ENCODE results near the gene RASSF8.

The RASSF8 gene

DNA sequence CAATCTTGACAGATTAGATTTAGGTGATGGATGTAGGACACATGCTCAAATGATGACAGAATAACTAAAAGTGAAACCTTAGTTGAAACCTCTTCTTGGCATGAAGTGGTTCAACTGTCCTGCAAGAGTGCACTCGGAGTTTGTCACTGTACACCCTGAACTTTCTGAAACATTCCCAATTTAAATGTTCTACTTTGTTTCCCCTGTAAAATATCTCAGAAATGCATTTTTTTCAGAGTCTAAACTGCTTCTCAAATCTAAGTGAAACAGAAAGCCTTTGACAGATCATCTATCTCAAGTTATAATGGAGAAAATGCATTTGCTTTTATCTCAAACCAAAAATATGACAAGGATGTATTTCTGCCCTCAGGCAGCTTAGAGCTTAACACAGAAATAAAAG is 100.3 kb downstream of the RASSF8 start:
- H3K36me3 ChIP-seq (ENCODE audit: low read length), result no peaks in the 10 kb centered on the region
- H3K27ac ChIP-seq (ENCODE audit: low read depth, low read length), result no peak overlapping the region
- no peaks in the 10 kb centered on the region for H3K27me3 ChIP-seq (ENCODE audit: low read length)
- no peaks in the 10 kb centered on the region for H3K79me2 ChIP-seq (ENCODE audit: insufficient read depth, low read length)
- H3K9me2 ChIP-seq (replicated peaks; ENCODE audit: insufficient read depth, low read length), result no peaks in the 10 kb centered on the region
- no peaks in the 10 kb centered on the region for H4K20me1 ChIP-seq (ENCODE audit: low read depth, low read length)
- H3K9ac ChIP-seq (ENCODE audit: low read length), result no peak overlapping the region
- H2AFZ ChIP-seq (ENCODE audit: low read depth, low read length, severe bottlenecking), result no peak overlapping the region
- no peak overlapping the region for H3K4me3 ChIP-seq (ENCODE audit: insufficient read depth, low read length, poor library complexity, severe bottlenecking)
- no peaks in the 10 kb centered on the region for H3K9me3 ChIP-seq (ENCODE audit: insufficient read depth, low read length)
- no peak for TF ChIP-seq EZH2phosphoT487 (conservative IDR thresholded peaks at IDR 0.05; ENCODE audit: low read length)
- TF ChIP-seq, protein P1, sequence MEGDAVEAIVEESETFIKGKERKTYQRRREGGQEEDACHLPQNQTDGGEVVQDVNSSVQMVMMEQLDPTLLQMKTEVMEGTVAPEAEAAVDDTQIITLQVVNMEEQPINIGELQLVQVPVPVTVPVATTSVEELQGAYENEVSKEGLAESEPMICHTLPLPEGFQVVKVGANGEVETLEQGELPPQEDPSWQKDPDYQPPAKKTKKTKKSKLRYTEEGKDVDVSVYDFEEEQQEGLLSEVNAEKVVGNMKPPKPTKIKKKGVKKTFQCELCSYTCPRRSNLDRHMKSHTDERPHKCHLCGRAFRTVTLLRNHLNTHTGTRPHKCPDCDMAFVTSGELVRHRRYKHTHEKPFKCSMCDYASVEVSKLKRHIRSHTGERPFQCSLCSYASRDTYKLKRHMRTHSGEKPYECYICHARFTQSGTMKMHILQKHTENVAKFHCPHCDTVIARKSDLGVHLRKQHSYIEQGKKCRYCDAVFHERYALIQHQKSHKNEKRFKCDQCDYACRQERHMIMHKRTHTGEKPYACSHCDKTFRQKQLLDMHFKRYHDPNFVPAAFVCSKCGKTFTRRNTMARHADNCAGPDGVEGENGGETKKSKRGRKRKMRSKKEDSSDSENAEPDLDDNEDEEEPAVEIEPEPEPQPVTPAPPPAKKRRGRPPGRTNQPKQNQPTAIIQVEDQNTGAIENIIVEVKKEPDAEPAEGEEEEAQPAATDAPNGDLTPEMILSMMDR (IDR thresholded peaks at IDR 0.05; ENCODE audit: insufficient read depth, low read length, poor library complexity, severe bottlenecking), result no peak
- H3K4me2 ChIP-seq (ENCODE audit: low read depth, low read length, poor library complexity, severe bottlenecking), result no peak overlapping the region
- H3F3A ChIP-seq (ENCODE audit: insufficient read depth), result no peaks in the 10 kb centered on the region

DNA sequence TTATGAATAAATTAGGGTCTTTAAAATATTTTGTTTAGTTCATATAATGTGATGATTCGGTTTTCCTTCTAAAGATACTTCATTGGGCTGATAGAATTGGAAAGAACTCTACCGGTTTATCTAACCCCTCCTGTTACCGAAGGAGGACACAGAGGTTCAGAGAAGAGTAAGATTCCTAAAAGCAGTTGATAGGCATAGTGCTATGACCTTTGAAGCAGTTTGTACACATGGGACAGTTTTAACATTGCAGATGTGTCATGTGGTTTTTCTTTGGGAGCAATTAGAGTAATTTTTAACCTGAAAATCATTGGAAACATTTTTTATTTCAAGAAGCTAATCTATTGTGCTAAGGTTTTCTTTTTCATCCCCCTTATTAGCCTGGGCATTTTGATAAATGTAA is 103.5 kb downstream of the RASSF8 start:
- Histone ChIP-seq H3K9me2 (replicated peaks; ENCODE audit: insufficient read depth, low read length) (no peaks in the 10 kb centered on the region), H3K79me2 (ENCODE audit: insufficient read depth, low read length) (no peaks in the 10 kb centered on the region), H4K20me1 (ENCODE audit: low read depth, low read length) (no peaks in the 10 kb centered on the region)

DNA sequence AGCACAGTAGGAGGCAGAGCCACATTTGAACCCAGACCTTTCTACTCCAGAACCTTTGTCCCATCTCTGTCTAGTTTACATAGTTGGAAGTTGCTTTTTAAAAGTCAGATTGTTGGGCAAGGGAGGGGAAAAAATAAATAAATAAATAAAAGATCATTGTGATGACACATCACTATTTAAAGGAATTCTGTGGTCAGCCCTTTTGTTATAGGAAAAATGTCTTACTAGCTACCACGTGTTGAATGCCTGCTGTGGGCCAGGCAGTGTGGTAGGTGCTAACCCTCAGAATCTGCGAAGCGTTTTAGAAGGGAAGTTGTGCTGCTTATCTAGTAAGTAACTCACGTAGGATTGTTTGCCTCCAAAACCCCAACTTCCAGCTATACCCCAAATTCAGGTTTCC is 104.1 kb downstream of the RASSF8 start:
- no peaks in the 10 kb centered on the region for H3K79me2 ChIP-seq (ENCODE audit: insufficient read depth, low read length)
- no peak overlapping the region for H3K27ac ChIP-seq (ENCODE audit: low read depth, low read length)

More for the DNA sequence above, 103.5 kb downstream of the RASSF8 start:
- TF ChIP-seq, protein P1 (IDR thresholded peaks at IDR 0.05; ENCODE audit: insufficient read depth, low read length, poor library complexity, severe bottlenecking), result no peak
- no peak for TF ChIP-seq EZH2phosphoT487 (conservative IDR thresholded peaks at IDR 0.05; ENCODE audit: low read length)
- Histone ChIP-seq H3K4me3 (ENCODE audit: insufficient read depth, low read length, poor library complexity, severe bottlenecking) (no peak overlapping the region), H3K4me2 (ENCODE audit: low read depth, low read length, poor library complexity, severe bottlenecking) (no peak overlapping the region), H3F3A (ENCODE audit: insufficient read depth) (no peaks in the 10 kb centered on the region), H3K27ac (ENCODE audit: low read depth, low read length) (no peak overlapping the region), H3K27me3 (ENCODE audit: low read length) (no peaks in the 10 kb centered on the region), H3K9ac (ENCODE audit: low read length) (no peak overlapping the region), H3K36me3 (ENCODE audit: low read length) (no peaks in the 10 kb centered on the region), H2AFZ (ENCODE audit: low read depth, low read length, severe bottlenecking) (no peak overlapping the region), H3K9me3 (ENCODE audit: insufficient read depth, low read length) (no peaks in the 10 kb centered on the region)

More for the DNA sequence above, 104.1 kb downstream of the RASSF8 start:
- no peak for TF ChIP-seq EZH2phosphoT487 (conservative IDR thresholded peaks at IDR 0.05; ENCODE audit: low read length)
- TF ChIP-seq, protein P1 (IDR thresholded peaks at IDR 0.05; ENCODE audit: insufficient read depth, low read length, poor library complexity, severe bottlenecking), result no peak
- H3F3A ChIP-seq (ENCODE audit: insufficient read depth), result no peaks in the 10 kb centered on the region
- no peaks in the 10 kb centered on the region for H3K36me3 ChIP-seq (ENCODE audit: low read length)
- H3K9me2 ChIP-seq (replicated peaks; ENCODE audit: insufficient read depth, low read length), result no peaks in the 10 kb centered on the region
- no peak overlapping the region for H3K9ac ChIP-seq (ENCODE audit: low read length)
- H3K4me3 ChIP-seq (ENCODE audit: insufficient read depth, low read length, poor library complexity, severe bottlenecking), result no peak overlapping the region
- H2AFZ ChIP-seq (ENCODE audit: low read depth, low read length, severe bottlenecking), result no peak overlapping the region
- no peaks in the 10 kb centered on the region for H3K27me3 ChIP-seq (ENCODE audit: low read length)
- H4K20me1 ChIP-seq (ENCODE audit: low read depth, low read length), result no peaks in the 10 kb centered on the region
- no peak overlapping the region for H3K4me2 ChIP-seq (ENCODE audit: low read depth, low read length, poor library complexity, severe bottlenecking)
- H3K9me3 ChIP-seq (ENCODE audit: insufficient read depth, low read length), result no peaks in the 10 kb centered on the region

Measured in SU-DHL-6 (cell line).